ENCODE data around the gene CYP26A1.
"Not testable (repeated sequence)": the region's sequence is repeated elsewhere in the genome, so short reads cannot be mapped to it uniquely, and the experiment has no call there.

CYP26A1 gene

DNA sequence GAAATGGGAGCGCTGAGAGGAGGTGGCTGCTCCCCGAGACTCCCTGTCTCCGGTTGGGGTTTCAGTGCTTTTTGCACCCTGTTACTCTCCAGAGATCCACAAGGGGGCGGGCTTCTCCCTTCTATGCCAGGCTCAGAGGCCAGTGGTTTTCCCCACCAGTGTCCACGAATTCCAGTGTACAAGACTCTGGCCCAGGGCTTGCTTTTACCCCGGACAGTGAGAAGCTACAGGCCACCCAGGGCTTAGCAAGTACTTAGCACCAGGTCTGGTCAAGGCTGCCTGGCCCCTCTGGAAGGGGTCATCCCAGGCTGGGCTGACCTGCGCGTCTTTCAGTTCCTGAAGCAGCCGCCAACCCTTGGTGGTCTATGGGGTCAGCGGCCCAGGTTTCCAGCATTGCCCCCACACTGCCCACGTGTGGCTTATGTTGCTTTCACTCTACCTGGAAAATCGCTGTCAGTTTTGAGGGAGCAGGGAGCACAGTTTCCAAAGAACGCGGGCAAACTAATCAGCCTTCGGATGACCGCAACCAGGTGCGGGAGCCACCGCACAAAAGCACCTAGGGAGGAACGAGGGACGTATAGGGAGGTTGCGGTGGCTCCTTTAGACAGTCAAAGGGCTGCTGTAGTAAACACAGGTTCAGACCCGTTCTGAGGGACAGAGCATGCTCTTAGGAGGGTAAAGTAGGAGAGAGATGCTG is 6.8 kb downstream of the CYP26A1 start:
- peak; percentile 49 for DNase-seq

DNA sequence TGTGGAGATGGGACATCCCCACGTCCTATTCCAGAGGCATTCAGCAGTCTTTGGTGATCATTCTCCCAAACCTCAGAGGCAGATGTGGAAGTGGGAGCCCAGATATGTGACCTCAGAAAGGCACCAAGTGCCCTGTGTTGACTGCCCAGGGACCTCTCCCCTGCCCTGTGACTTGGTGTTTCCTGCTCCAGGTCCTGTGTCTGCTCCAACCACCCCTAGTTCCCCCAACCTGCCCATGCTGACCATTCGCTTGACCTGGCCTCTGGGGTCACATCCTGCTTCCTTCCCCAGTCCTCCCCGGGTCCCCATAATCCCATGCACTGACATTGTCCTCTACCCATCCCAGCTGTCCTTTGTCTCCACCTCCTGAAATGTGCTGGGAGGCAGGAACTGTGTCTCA is 7.6 kb downstream of the CYP26A1 start:
- no peak for DNase-seq

DNA sequence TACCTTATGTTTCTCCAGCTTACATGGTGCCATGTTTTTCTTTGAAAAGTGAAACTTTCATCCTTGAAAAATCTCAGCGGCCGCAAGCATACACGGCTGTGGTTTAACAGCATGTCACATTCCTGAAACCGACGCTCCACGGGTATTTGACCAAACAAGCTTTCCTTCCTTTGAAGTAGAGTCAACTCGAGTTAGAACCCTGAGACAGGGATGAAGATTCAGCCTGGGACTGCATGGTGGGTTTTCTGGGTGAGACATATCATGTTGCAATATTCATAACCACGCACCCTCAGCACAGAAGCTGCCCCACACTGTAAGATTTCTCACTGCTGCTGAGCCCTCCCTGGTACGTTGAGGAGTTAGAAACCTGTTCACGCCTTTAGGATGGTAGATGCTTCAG is 8.1 kb downstream of the CYP26A1 start:
- peak; percentile 6 for DNase-seq

DNA sequence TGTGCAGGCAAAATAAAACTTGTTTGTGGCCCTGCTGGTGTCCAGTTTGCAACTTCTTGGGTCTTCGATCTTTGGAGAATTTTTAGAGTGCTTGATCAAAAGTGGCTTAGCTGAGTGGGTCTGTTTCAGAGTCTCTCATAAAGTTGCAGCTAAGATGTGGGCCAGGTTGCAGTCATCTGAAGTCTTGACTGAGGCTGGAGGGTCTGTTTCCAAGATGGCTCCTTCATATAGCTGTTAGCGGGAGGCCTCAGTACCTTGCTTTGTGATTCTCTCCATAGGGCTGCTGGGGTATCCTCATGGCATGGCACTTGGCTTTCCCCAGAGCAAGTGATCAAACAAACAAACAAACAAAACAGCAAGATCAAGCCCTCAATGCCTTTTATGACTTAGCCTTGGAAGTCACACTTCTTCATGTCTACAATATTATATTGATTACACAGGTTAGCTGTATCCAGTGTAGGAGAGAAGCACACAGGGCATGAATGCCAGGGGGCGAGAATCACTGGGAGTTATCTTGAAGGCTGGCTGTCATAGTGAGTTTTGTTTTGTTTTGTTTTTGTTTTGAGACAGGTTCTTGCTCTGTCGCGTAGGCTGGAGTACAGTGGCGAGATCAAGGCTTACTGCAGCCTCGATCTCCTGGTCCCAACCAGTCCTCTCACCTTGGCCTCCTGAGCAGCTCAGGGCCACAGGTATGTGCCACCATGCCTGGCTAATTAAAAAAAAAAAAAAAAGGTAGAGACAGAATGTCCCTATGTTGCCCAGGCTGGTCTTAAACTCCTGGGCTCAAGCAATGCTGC is 10.2 kb downstream of the CYP26A1 start:
- DNase-seq: no peak

DNA sequence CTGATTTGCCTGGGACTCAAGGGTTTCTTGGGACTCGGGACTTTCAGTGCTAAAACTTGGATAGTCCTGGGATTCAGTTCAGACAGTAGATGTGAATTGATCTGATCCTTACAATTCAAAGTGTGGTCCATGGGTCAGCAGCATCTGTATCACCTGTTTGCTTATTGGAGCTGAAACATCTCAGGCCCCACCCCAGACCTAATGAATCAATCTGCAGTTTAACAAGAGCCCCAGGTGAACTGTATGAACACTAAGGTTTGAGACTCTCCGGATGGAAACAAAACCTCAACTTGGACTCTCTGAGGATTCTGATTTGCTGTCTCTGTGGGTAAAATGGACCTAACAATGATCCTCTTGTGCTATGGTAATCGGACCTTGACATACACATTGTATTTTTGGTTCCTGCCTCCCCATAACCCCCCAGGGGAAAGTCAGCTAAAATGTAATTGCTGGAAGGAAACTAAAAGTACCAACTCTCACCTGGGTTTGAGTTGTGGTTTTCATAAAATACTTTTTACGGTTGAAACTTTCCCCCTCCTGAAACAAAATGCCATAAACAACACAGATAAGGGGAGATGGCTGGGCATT is 11.7 kb downstream of the CYP26A1 start:
- DNase-seq: no peak

DNA sequence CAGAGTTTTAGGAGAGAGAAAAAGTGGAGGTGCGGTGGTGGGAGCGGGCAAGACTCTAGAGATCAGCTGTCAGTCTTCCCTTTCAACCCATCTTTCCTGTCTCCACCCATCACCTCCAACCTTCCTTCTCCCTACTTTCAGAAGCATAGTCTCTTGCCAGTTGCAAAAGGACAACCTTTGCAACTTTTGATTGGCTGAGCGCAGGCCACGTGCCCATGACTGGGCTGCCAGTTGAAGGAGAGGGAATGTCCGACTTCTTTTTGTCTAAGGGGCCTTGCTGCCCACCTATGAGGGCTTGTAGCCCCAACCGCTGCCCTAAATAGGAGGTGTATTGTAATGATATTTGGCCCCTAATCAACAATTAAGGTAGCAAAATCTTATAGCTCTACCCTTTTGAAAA is 12.6 kb downstream of the CYP26A1 start:
- no peak for DNase-seq

DNA sequence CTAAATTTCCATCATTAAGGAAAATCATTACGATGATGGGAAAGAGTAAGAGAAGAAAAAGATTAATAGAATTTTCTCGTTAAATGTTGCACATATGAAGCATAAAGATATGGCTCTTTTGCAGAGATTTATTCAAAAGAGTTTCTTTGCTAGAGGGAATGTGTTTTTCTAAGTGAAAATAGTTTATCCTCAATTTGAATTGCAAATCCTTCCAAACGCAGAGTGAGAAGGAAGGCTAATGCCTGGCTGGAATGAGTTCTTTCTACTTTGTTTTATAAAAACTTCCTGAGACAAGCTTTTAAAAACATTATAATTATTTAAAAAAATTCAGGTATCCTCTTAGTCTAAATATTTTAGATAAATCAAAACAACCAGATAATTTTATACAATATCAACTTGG is 14.2 kb downstream of the CYP26A1 start:
- DNase-seq: no peak

DNA sequence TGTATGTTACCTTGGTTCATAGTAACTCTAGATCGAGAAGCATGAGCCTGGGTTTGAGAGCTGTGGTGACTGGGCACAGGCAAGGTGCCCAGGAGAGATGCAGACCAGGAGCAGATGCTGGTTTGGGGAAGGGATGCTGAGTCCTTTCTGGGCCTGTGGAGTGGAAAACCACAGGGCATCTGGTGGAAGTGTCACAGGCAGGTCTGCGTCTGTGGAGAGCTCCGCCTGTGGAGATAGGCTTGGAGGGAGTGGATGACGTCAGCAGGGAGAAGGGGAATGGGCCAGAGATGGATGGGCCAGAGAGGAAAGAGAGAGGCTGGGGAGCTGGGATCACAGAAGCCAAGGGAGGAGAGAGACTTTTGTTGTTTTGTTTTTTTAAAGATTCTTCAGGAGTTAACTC is 14.8 kb downstream of the CYP26A1 start:
- DNase-seq: no peak

DNA sequence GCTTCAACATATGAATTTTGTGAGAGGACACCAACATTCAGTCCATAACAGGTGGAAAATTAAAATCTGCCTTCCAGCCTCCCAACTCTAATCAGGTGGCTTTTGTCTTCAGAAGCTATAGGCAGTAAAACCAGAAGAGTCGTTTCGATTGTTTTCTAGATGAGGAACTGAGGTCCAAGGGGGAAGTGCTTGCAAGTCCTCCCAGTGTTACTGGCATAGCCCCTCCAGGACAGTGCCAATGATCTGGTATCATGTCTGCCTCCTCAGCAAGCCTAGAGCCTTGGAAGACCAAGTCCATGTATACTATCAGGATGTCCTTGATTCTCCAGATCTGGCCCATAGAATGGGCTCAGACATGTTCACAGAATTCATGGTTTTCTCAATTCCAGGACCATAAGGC is 16.9 kb downstream of the CYP26A1 start:
- no peak for DNase-seq

DNA sequence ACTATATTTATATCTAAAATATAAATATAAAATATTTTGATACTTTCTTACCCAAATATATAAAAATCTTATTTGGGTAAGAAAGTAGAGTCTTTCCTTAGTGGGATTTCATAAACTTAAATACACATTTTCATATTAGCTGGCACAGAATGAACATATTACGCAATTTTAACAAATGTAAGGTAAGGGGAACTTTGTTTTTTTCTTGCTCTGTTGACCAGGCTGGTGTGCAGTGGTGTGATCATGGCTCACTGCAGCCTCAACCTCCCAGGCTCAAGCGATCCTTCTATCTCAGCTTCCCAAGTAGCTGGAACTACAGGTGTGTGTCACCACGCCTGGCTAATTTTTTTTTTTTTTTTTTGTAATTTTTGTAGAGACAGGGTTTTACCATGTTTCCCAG is 18.3 kb downstream of the CYP26A1 start:
- DNase-seq: no peak

DNA sequence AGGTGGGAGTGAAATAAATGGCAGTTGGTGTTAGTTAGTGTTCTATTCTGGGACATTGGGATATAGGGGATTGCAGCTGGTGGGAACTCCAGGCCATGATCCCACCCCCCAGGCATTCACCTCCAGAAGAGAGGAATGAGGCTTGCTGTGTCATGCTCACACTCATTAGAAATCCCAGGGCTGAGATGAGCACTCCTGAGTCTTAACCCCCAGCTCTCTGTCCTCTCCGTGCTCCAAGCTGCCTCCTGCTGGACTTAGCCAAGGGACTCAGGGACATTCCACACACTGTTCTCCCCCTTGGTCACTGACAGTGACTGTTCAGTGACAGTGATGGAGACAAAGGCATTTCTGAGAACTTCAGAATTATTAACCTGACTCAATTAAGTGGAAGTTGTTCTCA is 21.5 kb downstream of the CYP26A1 start:
- DNase-seq: no peak

DNA sequence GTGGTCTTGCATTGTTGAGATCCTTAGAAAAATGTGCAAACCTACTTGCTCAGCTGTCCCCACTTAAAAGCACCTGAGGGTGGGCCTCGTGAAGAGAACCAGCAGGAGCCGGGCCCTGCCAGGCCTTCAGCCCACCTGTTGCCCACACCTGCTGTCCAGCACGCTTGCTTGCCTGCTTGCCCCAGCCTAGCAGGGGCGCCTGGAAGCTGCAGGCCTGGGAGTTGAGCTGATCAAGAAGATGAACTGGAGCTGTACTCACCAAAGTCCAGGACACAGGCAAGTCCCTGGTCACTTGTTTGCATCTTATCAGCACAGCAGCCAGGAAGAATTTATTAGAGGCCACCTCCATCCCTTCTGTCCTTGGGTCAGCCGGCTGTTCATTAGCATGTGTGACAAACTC is 23.2 kb downstream of the CYP26A1 start:
- no peak for DNase-seq

DNA sequence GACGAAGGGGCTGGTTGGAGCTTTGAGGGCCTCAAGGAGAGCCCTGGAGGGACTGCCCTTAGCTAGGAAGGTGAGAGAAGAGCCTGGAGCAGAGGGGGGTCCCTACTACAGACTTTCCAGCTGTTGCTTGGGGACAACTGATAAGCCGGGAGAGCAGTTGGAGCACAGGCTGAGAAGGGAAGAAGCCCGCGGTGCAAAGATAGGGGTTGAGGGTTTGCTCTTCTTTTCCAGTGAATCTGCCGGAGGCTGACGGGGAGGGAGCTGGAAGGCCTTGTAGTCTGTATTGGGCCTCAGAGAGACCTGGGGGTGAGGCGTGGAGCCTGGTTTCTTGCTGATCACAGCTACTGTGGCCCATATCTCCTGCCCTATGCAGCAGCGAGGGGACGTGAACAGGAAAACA is 23.7 kb downstream of the CYP26A1 start:
- DNase-seq: no peak

DNA sequence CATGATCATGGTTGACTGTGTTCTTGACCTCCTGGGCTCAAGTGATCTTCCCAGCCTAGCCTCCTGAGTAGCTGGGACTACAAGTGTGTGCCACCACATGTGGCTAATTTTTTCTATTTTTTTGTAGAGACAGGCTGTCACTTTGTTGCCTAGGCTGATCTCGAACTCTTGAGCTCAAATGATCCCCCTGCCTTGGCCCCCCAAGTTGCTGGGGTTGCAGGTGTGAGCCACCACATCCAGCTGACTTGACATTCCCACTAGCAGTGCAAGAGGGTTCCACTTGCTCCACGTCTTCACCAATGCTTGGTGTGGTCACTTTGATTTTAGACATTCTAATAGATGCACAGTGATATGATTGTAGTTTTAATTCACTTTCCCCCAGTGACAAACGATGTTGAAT is 25.1 kb downstream of the CYP26A1 start:
- no peak for DNase-seq

DNA sequence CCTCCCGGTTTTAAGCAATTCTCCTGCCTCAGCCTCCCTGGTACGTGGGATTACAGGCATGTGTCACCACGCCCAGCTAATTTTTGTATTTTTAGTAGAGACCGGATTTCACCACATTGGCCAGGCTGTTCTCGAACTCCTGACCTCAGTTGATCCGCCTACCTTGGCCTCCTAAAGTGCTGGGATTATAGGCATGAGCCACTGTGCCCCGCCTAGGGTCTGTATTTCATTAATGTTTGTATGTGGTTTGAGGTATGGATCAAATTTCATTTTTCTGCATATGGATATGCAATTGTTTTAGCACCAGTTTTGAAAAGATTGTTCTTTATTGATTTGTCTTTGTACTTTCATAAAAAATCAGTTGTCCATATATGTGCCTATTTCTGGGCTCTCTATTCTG is 26.0 kb downstream of the CYP26A1 start:
- DNase-seq: no peak

DNA sequence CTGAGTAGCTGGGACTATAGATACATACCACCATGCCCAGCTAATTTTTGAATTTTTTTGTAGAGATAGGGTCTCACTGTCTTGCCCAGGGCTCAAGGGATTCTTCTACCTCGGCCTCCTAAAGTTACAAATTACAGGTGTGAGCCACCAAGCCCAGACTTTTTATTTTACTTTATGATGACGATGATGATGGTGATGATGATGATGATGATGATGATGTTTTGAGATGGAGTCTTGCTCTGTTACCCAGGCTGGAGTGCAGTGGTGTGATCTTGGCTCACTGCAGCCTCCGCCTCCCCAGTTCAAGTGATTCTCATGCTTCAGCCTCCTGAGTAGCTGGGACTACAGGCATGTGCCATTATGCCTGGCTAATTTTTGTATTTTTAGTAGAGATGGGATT is 27.5 kb downstream of the CYP26A1 start:
- DNase-seq: not testable (repeated sequence)

DNA sequence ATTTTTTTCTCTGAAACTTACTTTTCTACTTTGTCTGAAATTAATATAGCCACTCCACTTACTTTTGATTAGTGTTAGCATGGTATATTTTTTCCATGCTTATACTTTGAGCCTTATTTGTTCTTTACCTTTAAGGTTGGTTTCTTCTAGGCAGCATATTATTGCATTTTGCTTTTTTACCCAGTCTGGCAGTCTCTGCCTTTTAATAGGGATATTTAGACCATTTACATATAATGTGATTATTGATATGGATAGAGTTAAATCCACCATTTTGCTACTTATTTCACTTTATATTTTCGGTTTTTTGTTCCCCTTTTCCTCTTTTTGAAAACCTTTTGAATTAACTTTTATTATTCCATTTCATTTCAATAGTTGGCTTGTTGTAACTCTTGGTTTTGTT is 30.3 kb downstream of the CYP26A1 start:
- no peak for DNase-seq

DNA sequence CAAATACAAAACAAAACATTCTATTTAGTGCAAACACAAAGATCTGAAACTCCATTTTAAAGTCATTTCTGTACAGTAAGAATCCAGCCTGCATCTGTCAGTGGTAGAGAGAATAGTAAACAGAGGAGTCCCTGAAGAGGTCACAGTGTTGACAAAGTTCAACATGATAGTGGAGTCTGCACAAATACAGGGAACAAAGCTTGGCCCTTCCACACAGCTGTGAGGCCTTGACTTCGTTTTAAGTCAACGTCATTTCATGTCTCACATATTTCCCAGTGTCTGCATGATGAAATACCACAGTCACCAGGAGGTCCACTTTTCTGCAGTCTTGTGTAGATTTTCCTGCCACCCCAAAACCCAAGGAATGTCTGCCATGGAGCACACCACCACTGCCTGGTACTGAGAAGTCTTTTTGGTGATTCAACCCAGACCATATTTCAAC is 33.0 kb downstream of the CYP26A1 start:
- DNase-seq: no peak

DNA sequence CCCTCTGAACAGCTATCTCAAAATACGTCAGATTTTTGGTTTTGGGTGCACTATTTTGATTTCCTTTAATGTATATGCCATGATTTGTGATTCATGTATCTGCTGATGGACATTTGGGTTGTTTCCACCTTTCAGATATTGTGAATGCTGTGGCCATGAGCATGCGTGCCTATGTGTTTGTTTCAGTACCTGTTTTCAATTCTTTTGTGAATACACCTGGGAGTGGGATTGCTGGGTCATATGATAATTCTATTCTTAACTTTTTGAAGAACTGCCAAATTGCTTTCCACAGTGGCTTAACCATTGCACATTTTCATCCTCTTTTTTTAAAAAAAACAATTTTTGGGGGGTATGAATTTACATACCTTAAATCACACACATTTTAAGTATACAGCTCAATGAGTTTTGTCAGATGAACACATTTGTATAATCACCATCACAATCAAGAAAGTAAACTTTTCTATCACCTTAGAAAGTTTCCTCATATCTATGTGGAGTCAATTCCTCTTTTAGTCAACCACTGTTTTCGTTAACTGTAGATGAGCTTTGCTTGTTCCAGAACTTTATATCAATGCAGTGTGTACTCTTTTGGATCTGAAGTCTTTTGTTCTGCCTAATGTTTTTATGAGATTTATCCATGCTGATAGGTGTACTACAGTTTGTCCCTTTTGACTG is 36.9 kb downstream of the CYP26A1 start:
- no peak for DNase-seq

DNA sequence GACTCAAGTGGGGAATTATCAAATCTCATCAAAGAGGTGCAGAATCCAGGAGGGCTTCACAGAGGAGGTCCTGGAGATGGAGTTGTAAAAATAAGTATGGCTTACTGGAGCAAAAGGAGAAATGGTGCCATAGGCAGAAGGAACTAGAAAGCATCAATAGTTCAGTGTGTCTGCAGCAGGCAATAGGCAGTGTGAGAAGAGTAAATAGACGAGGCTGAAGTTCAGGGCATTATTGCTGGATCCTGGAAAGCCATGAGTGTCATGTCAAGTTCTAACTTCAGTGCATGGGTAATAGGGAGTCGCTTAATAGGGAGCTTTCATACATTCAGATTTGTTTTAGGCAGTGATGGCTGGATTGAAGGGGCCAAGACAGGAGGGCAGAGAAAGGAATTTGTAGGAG is 39.3 kb downstream of the CYP26A1 start:
- no peak for DNase-seq

DNA sequence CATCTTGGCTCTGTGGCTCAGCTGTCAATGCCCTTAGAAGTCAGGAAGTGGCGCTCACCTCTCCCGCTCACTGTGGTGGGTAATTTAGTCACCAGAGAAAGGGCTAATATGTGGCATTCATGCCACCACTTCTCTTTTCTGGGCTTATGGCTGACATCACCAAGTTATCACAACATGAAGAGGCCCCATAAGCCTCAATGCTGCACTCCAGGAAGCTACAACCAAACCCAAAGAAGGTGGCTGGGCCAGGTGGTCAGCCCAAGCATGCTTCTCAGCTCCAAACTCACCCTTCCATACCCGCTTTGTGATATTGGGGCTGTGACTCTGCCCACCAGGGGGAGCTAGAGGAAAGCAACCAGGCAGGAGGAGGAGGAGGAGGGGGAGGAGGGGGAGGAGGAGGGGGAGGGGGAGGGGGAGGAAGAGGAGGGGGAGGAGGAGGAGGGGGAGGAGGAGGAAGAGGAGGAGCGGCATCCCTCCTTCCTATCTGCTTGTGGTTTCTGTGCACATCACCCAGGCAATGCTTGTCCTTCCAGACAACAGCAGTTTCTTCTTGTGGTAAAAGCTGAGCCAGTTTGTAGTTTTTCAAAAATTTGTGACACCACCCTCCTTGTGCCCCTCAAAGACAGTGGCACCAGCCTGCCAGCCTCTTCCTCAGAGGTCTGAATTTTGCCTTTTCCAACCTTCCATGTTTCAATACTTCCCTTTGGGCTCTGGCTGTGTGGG is 42.1 kb downstream of the CYP26A1 start:
- peak; percentile 1 for DNase-seq

DNA sequence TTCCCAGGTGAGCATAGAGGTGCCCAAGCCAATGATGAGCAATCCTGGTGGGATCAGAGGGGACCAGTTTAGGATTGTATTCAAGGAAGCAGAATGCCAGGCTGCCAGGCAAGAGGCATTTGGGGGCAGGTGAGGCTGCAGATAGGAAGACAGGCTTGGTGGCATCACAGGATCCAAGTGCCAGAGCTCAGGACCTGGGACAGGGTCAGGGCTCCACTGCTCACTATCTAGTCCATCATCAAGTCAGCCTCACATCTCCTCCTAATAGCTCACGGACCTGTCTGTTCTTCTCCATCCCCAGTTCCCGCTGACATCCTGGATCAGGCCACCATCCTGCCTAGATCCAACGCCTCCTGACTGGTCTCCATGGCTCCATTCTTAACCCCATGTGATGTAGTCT is 47.6 kb downstream of the CYP26A1 start:
- no peak for DNase-seq

DNA sequence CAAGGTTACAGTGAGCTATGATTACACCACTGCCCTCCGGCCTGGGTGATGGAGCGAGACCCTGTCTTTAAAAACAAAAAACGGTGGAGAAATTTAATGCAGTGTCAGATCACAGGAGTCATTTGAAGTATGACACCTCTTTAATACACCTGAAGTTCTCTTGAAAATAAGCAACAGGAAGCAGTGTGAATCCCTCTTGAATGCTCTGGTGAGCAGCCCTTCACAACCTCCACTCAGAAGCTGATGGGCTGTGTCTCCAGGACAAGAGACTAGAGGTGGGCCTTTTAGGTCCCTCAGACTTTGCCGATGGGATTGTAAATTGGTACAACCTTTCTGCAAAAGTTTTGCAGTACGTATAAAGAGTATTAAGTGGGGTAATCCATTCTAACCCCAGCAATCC is 50.1 kb downstream of the CYP26A1 start:
- no peak for DNase-seq
